Progenitor cell of endocrine pancreas (in vitro differentiated cells): ENCODE results near the gene MIS18BP1. TPM values are rescaled to one million over a fixed set of nuclear protein-coding genes. Genes with fewer than 3 reads are reported as not detected.

Experiments used
- DNase-seq: peaks from one replicate; pipeline ENCODE4 v3.0.0; 2021; ENCODE audit warnings: low spot score; ENCODE audit not compliant: unreplicated experiment
- H3K27ac Mint-ChIP-seq: 2 replicates; pipeline ENCODE4 v1.8.0; 2021; ENCODE audit warnings: mild to moderate bottlenecking, moderate library complexity, mixed read lengths
- H3K27me3 Mint-ChIP-seq: 2 replicates; pipeline ENCODE4 v1.8.0; 2021; ENCODE audit warnings: mixed read lengths
- H3K36me3 Mint-ChIP-seq: 2 replicates; pipeline ENCODE4 v1.8.0; 2022; ENCODE audit warnings: mixed read lengths; ENCODE audit not compliant: insufficient read depth
- H3K4me1 Mint-ChIP-seq: 2 replicates; pipeline ENCODE4 v1.8.0; 2021; ENCODE audit warnings: low read depth, mixed read lengths
- H3K4me3 Mint-ChIP-seq: 2 replicates; pipeline ENCODE4 v1.8.0; 2021; ENCODE audit warnings: low read depth, mild to moderate bottlenecking, moderate library complexity, mixed read lengths
- H3K9me3 Mint-ChIP-seq: 2 replicates; pipeline ENCODE4 v1.8.0; 2021; ENCODE audit warnings: low read depth, mixed read lengths
- total RNA-seq: library from RNA; stranded (reverse); gene quantifications from 2 replicates; pipeline ENCODE4 v1.2.1, GENCODE V29; 2021
- TF ChIP-seq, protein P1 (sequence below): fragments of 200-600 bp; sonication (generic); IDR thresholded peaks from one replicate; pipeline ENCODE4 v1.5.0; 2021; ENCODE audit warnings: antibody characterized with exemption, mild to moderate bottlenecking; ENCODE audit not compliant: unreplicated experiment

Gene MIS18BP1
- total RNA-seq, 1 donor from 2014 or later = 40.4 TPM

DNA sequence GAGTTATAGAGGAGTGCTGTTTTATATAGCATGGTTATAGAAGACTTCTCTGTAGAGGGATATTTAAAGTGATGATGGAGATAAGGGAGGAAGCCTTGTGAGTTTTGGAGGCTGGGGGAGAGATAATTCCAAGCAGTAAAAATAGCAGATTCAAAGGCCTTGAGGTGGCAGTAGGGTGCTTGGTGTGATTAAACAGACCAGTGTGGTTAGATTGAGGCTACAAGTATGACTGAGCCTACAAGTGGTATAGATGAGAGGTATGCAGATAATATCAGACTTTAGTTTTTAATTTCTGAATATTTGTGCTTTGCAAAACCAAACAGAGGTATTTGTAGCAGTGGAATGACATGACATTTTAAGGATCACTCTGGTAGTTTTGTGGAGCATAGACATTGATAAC is 96.9 kb downstream of the MIS18BP1 start:
- Mint-ChIP-seq H3K27me3 (no peaks in the 10 kb centered on the region), H3K9me3 (no peaks in the 10 kb centered on the region), H3K4me1 (no peaks in the 10 kb centered on the region), H3K4me3 (no peak overlapping the region), H3K36me3 (no peaks in the 10 kb centered on the region), H3K27ac (no peak overlapping the region)
- DNase-seq = no peak
- TF ChIP-seq, protein P1, sequence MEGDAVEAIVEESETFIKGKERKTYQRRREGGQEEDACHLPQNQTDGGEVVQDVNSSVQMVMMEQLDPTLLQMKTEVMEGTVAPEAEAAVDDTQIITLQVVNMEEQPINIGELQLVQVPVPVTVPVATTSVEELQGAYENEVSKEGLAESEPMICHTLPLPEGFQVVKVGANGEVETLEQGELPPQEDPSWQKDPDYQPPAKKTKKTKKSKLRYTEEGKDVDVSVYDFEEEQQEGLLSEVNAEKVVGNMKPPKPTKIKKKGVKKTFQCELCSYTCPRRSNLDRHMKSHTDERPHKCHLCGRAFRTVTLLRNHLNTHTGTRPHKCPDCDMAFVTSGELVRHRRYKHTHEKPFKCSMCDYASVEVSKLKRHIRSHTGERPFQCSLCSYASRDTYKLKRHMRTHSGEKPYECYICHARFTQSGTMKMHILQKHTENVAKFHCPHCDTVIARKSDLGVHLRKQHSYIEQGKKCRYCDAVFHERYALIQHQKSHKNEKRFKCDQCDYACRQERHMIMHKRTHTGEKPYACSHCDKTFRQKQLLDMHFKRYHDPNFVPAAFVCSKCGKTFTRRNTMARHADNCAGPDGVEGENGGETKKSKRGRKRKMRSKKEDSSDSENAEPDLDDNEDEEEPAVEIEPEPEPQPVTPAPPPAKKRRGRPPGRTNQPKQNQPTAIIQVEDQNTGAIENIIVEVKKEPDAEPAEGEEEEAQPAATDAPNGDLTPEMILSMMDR = no peak

Other genes starting within 250 kb of the MIS18BP1 start
- 66.8 and 78.0 TPM in 2 replicates for gene PRPF39, start 169.1 kb downstream of the MIS18BP1 start, total RNA-seq
- gene FKBP3, start 118.7 kb downstream of the MIS18BP1 start, total RNA-seq = 121 and 125 TPM in 2 replicates
- 11.1 and 11.6 TPM in 2 replicates for gene FANCM, start 117.3 kb downstream of the MIS18BP1 start, total RNA-seq